ENCODE data around the gene CPE.
A peak's percentile ranks its signal among the peaks of the same experiment; 100 is the strongest.

Gene CPE

GRCh38 chr4:165516281-165516833 lies 137.5 kb downstream of the CPE start:
- no peak for FAIRE-seq

DNA sequence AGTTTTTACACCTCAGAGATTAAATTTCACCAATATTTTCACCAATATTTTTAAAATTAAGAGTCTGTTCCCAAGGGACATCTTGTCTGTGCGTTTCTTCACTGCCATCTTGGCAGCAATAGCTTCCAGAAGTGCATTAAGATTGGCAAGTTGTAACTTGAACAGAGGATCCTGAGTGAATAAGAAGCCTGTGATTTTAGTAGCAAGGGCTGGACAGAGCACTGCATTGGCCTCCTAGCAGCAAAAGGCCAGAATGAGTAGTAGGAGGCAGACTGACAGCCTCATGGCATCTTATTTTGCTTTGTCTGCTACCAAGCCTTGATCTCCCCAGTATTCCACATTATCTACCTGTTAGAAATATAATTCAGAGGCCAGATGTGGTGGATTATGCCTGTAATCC lies 138.4 kb downstream of the CPE start:
- FAIRE-seq, result no peak

DNA sequence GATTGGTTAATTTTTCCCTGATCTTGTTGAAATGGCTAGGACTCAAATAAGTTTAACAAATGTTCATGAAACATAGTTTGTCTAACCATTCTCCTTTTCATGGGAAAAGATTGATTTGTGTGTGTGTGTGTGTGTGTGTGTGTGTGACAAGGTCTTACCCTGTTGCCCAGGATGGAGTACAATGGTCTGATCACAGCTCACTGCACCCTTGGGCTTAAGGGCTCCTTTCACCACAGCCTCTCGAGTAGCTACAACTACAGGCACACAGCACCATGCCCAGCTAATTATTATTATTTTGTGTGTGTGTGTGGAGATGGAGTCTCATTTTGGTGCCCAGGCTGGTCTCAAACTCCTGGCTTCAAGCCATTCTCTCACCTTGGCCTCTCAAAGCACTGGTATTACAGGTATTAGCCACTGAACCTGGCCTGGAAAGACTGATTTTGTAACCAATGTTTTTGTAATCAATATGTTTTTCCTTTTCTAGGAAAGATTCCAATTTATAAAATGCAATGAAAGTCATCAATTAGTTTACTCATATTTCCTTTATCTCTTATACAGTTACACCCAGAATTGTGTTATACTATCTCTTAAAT lies 139.3 kb downstream of the CPE start:
- FAIRE-seq, result no peak

DNA sequence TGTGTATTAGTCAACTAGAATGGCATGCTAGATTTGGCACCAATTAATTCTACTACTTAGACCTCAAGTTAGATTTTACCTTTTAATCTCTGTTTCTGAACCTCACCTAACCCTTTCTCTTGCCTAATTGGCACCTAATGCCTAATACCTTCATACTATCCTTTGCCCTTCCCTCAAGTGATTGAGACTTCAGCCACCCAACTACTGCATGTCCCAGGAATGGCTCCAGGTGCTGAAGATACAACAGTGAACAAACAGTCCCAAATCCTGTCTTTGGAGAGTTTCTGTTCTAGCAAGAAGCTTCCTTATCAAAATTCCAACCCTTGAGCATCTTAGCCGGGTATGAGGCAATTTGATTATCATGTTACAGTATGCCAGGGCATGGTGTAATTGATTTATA lies 139.9 kb downstream of the CPE start:
- FAIRE-seq, result no peak

GRCh38 chr4:165519591-165519990 lies 140.8 kb downstream of the CPE start:
- no peak for FAIRE-seq

GRCh38 chr4:165520086-165520485 lies 141.3 kb downstream of the CPE start:
- no peak for FAIRE-seq

GRCh38 chr4:165522050-165522449 lies 143.2 kb downstream of the CPE start:
- FAIRE-seq, result no peak

GRCh38 chr4:165524532-165525190 lies 145.9 kb downstream of the CPE start:
- no peak for FAIRE-seq

DNA sequence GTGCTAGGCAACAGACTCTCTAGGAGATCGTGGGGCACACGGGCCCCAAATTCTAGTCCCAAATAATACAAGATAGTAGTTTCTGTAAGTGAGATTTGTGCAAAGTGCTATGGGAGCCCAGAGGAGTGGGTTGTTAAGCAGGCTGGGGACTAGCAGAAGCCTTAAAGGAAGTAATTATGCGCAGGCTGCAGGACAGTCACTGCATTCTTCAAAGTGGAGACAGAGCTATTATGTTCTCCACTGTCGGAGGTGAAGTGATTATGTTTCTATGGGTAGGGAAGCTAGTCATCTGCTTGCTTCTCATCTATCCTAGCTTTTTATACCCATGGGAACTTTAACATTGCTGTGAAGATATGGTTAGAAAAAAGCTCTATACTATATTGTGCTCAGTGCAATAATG lies 154.2 kb downstream of the CPE start:
- FAIRE-seq, result no peak

DNA sequence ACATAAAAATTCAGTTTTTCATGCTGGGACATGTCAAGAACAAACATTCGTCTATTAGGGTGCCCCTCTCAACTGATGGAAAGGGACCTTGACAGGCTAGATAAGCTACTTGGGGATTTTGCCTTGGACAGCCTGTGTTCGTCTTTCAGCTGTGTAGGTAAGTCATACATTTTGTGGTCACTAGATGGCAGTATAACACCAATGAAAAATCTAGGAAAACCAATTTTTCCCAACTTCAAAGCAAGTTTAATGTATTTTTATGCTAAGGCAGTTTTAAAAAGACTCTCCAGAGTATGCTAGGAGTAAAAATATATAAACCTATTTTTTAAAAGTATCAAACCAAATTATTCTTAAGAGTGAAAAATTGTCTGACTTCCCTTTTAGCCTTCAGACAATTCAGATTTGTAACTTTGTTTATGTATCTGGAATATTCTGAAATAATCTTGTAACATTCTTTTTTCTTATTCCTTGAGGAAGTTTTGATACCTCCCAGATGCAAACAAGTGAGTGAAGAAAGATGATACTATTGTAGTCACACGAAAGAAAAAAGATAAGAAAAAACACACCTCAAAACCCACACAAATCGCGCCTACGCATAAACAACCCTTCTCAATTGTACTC lies 158.3 kb downstream of the CPE start:
- FAIRE-seq, result peak; percentile 89

- no peak for FAIRE-seq
Observed at GRCh38 chr4:165539801-165540200, 161.0 kb downstream of the CPE start.

- no peak for FAIRE-seq
Observed at GRCh38 chr4:165540206-165540830, 161.5 kb downstream of the CPE start.

DNA sequence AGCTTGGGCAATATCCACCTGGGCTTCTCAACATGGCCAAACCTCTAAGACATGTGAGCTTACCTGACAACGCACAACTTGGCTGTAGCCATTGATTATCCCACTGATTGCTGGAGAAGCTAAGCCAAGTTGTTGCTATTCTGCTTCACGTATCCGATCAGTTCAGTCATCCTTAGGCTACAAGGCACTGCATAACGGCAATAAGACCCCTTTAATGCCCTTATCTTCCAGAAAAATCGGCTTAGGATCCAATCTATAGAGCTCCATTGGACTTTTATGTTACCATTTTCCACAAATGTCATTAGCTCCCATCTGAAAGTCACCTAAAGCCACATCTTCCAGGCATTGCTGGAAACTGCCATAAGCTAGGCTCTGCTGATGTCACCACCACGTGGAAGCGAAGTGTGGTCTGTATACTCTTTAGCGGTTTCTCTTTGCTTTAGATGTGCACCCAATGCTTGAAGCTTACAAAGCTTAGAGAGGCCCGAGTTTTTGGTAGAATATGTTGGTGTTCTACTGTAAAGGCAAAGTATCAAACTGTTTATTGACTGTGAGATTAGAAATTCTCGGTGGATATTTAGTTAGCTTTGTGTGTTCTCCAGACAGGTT lies 163.1 kb downstream of the CPE start:
- FAIRE-seq, result no peak

DNA sequence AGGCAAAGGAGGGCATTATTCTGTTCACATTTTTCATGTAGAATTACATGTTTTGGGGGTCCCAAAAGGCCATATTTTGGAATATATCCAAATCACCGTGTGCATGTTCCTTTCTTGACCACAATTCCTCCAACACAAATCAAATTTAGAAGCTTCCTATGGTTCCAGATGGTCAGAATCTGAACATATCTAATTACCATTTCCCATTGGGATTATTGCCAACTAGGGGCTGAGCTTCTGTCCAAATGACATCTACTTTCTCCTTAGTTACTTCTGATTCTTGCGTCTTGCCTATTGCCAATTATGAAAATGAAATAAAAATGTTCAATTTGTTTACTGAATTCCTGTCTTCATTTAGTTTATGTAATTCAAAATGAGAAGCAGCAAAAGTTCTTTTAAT lies 163.7 kb downstream of the CPE start:
- no peak for FAIRE-seq
